GM23338 (cell line): Measurements from ENCODE around the gene TTC39B.
"Not testable (repeated sequence)": the region's sequence is repeated elsewhere in the genome, so short reads cannot be mapped to it uniquely, and the experiment has no call there.

Source experiments
- CREB1 ChIP-seq: fragments of 250-450 bp; sonication (Bioruptor Pico); IDR thresholded peaks from 2 replicates; pipeline ENCODE4 v1.5.0; 2020; ENCODE audit warnings: low read depth, mild to moderate bottlenecking, moderate library complexity
- EZH2 ChIP-seq: fragments of 200-600 bp; sonication (generic); IDR thresholded peaks from one replicate; pipeline ENCODE4 v1.8.0; 2017; ENCODE audit warnings: antibody characterized with exemption, mild to moderate bottlenecking, low read depth; ENCODE audit not compliant: unreplicated experiment
- EZH2phosphoT487 ChIP-seq: fragments of 200-600 bp; sonication (generic); IDR thresholded peaks from one replicate; pipeline ENCODE4 v1.8.1; 2018; ENCODE audit warnings: antibody characterized with exemption; ENCODE audit not compliant: unreplicated experiment
- NANOG ChIP-seq: IDR thresholded peaks from 2 replicates; pipeline ENCODE4 v1.6.1; 2016; ENCODE audit warnings: antibody characterized with exemption, borderline replicate concordance
- POLR2AphosphoS5 ChIP-seq: IDR thresholded peaks from 2 replicates; pipeline ENCODE4 v1.6.1; 2016; ENCODE audit warnings: antibody characterized with exemption, low read depth
- STAT1 ChIP-seq: IDR thresholded peaks from one replicate; pipeline ENCODE4 v1.6.1; 2016; ENCODE audit warnings: antibody characterized with exemption; ENCODE audit not compliant: unreplicated experiment
- ZNF114 ChIP-seq: fragments of 250-450 bp; sonication (Bioruptor Pico); IDR thresholded peaks from 2 replicates; pipeline ENCODE4 v1.5.0; 2020; ENCODE audit warnings: mild to moderate bottlenecking, moderate library complexity
- TF ChIP-seq, protein P1 (sequence below), 2 experiments: fragments of 200-600 bp in 1 of 2; sonication (generic) in 1 of 2; conservative IDR thresholded peaks; 2 replicates each; pipeline versions ENCODE4 v1.5.1 to v1.6.1; 2016 to 2017; ENCODE audit warnings: antibody characterized with exemption in 2 of 2, low read depth in 2 of 2, mild to moderate bottlenecking in 2 of 2, moderate library complexity in 1 of 2
- TF ChIP-seq, protein P2 (sequence below): IDR thresholded peaks from one replicate; pipeline ENCODE4 v1.6.1; 2018; ENCODE audit warnings: antibody characterized with exemption; ENCODE audit not compliant: unreplicated experiment

DNA sequence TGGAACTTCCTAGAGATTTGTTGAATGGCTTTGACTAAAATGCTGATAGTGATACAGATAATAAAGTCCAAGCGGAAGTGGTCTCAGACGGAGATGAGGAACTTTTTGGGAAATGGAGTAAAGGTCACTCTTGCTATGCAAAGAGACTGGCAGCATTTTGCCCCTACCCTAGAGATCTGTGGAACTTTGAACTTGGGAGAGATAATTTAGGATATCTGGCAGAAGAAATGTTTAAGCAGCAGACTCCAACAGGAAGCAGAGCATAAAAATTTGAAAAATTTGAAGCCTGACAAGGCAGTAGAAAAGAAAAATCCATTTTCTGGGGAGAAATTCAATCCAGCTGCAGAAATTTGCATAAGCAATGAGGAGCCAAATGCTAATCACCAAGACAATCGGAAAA, 15.7 kb upstream of the TTC39B start:
- TF ChIP-seq POLR2AphosphoS5; EZH2; EZH2phosphoT487; STAT1; NANOG; CREB1 (CRISPR knock-in tag); ZNF114 (CRISPR knock-in tag): not testable (repeated sequence)
- TF ChIP-seq, protein P1, sequence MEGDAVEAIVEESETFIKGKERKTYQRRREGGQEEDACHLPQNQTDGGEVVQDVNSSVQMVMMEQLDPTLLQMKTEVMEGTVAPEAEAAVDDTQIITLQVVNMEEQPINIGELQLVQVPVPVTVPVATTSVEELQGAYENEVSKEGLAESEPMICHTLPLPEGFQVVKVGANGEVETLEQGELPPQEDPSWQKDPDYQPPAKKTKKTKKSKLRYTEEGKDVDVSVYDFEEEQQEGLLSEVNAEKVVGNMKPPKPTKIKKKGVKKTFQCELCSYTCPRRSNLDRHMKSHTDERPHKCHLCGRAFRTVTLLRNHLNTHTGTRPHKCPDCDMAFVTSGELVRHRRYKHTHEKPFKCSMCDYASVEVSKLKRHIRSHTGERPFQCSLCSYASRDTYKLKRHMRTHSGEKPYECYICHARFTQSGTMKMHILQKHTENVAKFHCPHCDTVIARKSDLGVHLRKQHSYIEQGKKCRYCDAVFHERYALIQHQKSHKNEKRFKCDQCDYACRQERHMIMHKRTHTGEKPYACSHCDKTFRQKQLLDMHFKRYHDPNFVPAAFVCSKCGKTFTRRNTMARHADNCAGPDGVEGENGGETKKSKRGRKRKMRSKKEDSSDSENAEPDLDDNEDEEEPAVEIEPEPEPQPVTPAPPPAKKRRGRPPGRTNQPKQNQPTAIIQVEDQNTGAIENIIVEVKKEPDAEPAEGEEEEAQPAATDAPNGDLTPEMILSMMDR (conservative IDR thresholded peaks at IDR 0.05; ENCODE audit: low read depth in 2 of 2): not testable (repeated sequence)
- TF ChIP-seq, protein P2, sequence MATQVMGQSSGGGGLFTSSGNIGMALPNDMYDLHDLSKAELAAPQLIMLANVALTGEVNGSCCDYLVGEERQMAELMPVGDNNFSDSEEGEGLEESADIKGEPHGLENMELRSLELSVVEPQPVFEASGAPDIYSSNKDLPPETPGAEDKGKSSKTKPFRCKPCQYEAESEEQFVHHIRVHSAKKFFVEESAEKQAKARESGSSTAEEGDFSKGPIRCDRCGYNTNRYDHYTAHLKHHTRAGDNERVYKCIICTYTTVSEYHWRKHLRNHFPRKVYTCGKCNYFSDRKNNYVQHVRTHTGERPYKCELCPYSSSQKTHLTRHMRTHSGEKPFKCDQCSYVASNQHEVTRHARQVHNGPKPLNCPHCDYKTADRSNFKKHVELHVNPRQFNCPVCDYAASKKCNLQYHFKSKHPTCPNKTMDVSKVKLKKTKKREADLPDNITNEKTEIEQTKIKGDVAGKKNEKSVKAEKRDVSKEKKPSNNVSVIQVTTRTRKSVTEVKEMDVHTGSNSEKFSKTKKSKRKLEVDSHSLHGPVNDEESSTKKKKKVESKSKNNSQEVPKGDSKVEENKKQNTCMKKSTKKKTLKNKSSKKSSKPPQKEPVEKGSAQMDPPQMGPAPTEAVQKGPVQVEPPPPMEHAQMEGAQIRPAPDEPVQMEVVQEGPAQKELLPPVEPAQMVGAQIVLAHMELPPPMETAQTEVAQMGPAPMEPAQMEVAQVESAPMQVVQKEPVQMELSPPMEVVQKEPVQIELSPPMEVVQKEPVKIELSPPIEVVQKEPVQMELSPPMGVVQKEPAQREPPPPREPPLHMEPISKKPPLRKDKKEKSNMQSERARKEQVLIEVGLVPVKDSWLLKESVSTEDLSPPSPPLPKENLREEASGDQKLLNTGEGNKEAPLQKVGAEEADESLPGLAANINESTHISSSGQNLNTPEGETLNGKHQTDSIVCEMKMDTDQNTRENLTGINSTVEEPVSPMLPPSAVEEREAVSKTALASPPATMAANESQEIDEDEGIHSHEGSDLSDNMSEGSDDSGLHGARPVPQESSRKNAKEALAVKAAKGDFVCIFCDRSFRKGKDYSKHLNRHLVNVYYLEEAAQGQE: not testable (repeated sequence)
